ENCODE measurements around the gene TAS2R46. TPM values are rescaled to one million over a fixed set of nuclear protein-coding genes. Genes with fewer than 3 reads are reported as not detected.
"Not testable (repeated sequence)": the region's sequence is repeated elsewhere in the genome, so short reads cannot be mapped to it uniquely, and the experiment has no call there.

The TAS2R46 gene
- total RNA-seq, 1 experiment from 2014 or later: not detected

GRCh38 chr12:11039171-11039570 is 22.9 kb downstream of the TAS2R46 start:
- DNase-seq (ENCODE audit: low read depth): no peak

DNA sequence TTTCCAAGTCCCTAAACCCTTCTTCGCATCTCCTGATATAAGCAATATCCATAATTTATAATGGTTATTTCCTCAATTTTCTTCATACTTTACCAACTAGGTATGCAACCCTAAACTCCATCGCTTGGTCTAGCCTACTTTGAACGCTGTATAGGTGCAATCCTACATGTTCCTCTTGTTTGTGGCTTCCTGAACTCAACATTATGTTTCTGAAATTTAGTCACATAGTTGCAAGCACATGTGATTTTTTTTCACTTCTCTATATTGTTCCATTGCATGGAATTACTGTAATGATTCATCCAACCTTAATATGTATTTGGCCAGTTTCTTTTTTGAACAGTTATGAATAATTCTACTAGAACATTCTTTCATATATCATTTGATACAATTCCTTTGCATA is 28.1 kb downstream of the TAS2R46 start:
- not testable (repeated sequence) for DNase-seq (ENCODE audit: low read depth)

GRCh38 chr12:11031307-11031706 is 30.8 kb downstream of the TAS2R46 start, which contains the start of gene TAS2R31:
Gene TAS2R31, minus strand, starts transcription at chr12:11031407. Its CDS starts 72 bp downstream, at chr12:11031335.
- no peak for DNase-seq (ENCODE audit: low read depth)

DNA sequence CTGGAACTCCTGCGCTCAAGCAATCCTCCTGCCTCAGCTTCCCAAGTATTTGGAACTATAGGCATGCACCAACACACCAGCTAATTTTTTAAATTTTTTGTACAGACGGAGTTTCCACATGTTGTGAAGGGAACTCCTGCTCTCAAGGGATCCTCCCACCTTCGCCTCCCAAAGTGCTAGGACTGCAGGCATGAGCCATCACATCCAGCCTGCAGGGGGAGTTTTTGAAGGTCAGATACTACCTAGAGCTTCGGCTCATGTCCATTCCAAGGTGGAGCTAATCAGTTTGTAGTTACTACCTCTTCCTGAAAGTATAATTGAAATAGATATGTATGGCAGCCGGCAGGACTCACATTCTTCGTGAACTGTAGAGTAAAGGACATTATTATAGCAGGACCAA is 36.0 kb downstream of the TAS2R46 start:
- DNase-seq (ENCODE audit: low read depth): no peak

GRCh38 chr12:11023387-11023786 is 38.7 kb downstream of the TAS2R46 start:
- no peak for DNase-seq (ENCODE audit: low read depth)

DNA sequence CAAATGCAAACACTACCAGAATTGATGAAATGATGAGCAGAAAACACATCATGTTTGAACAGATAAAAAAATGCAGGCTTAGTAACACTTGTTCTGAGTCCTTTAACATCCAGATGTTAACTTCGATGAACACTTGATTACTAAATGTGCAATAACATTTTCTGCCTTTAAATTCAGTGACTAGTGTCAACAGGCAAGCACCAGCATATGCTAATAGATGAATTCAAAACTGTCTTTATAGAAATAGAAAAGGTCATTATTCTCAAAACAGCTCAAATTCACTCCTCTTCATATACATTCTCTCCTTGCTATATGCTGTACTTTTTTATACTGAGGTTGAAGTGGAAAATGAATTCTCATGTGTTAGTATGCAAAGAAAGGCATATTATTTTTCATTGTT is 39.6 kb downstream of the TAS2R46 start, which contains the start of gene TAS2R19:
Gene TAS2R19 (minus strand): TSS at position 101 of the 400 bp plus-strand sequence. CDS start 49 bp downstream, at position 52.
- no peak for DNase-seq (ENCODE audit: low read depth)

GRCh38 chr12:11016937-11017336 is 45.2 kb downstream of the TAS2R46 start:
- DNase-seq (ENCODE audit: low read depth): no peak

DNA sequence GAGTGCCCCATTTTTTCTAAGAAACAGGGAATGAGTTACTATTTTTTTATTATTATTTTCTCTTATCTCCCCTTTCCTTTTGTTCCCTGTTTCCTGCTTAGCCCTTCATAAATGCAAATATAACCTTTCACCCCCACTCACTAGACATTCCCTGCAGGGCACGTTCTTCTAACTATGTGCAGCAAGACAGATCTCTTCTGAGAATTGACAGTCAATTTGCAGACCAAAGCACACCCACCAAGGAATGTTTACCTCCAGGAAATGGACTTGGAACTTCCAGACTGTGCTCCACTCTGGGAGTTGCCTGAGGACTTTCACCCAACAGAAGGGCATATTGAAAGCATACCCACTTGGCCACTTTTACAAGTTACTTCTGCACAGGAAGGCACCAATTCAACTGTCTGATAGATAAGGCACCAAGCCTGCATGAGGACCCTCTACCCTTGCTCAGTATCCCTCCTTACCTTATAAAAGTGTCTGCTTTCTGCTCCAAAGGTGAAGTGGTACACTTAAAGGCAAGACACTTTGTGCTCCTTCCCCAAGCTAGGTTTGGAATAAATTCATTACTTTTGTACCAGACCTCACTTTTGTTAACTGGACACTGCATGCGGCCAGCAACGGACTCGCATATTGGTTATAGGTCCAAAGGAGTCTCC is 46.2 kb downstream of the TAS2R46 start:
- no peak for DNase-seq (ENCODE audit: low read depth)

- no peak for DNase-seq (ENCODE audit: low read depth)
Observed at GRCh38 chr12:11014234-11014633, 47.9 kb downstream of the TAS2R46 start.

Other genes starting within 250 kb of the TAS2R46 start
- gene TAS2R10, start 235.9 kb downstream of the TAS2R46 start, total RNA-seq (2014; rRNA removed; shearing (Covaris generic)): not detected in 2 replicates
- gene PRR4, start 212.8 kb downstream of the TAS2R46 start, total RNA-seq (2014; rRNA removed; shearing (Covaris generic)): 0.74 TPM in 1 of 2 replicates, not detected in the other
- 1.1 and 6.4 TPM in 2 replicates for gene PRH1, start 178.0 kb downstream of the TAS2R46 start, total RNA-seq (2014; rRNA removed; shearing (Covaris generic))
- gene TAS2R13, start 152.7 kb downstream of the TAS2R46 start, total RNA-seq (2014; rRNA removed; shearing (Covaris generic)): 0.29 TPM in 1 of 2 replicates, not detected in the other
- not detected in 2 replicates for gene PRH2, start 133.1 kb downstream of the TAS2R46 start, total RNA-seq (2014; rRNA removed; shearing (Covaris generic))
- gene TAS2R14, start 123.0 kb downstream of the TAS2R46 start, total RNA-seq (2014; rRNA removed; shearing (Covaris generic)): 0.15 TPM in 1 of 2 replicates, not detected in the other
- 0.34 TPM in 1 of 2 replicates, not detected in the other for gene TAS2R50, start 75.4 kb downstream of the TAS2R46 start, total RNA-seq (2014; rRNA removed; shearing (Covaris generic))
- 0.74 TPM in 1 of 2 replicates, not detected in the other for gene TAS2R20, start 64.0 kb downstream of the TAS2R46 start, total RNA-seq (2014; rRNA removed; shearing (Covaris generic))
- 9.0 TPM in 1 of 2 replicates, not detected in the other for gene TAS2R19, start 39.7 kb downstream of the TAS2R46 start, total RNA-seq (2014; rRNA removed; shearing (Covaris generic))
- gene TAS2R31, start 30.9 kb downstream of the TAS2R46 start, total RNA-seq (2014; rRNA removed; shearing (Covaris generic)): 0.97 TPM in 1 of 2 replicates, not detected in the other
- 1.6 TPM in 1 of 2 replicates, not detected in the other for gene TAS2R43, start 30.0 kb upstream of the TAS2R46 start, total RNA-seq (2014; rRNA removed; shearing (Covaris generic))
- gene TAS2R30, start 72.3 kb upstream of the TAS2R46 start, total RNA-seq (2014; rRNA removed; shearing (Covaris generic)): 0.46 TPM in 1 of 2 replicates, not detected in the other
- 7.7 and 7.9 TPM in 2 replicates for gene SMIM10L1, start 108.9 kb upstream of the TAS2R46 start, total RNA-seq (2014; rRNA removed; shearing (Covaris generic))
- not detected in 2 replicates for gene TAS2R42, start 124.6 kb upstream of the TAS2R46 start, total RNA-seq (2014; rRNA removed; shearing (Covaris generic))
- gene PRB3, start 207.4 kb upstream of the TAS2R46 start, total RNA-seq (2014; rRNA removed; shearing (Covaris generic)): not detected in 2 replicates
- gene PRB4, start 248.1 kb upstream of the TAS2R46 start, total RNA-seq (2014; rRNA removed; shearing (Covaris generic)): not detected in 2 replicates